ENCODE data around the gene MYO3B.

Gene MYO3B

GRCh38 chr2:170298115-170298514, 120.2 kb downstream of the MYO3B start:
- in situ Hi-C loops (cut with HindIII; ENCODE audit: low sequenced_read_pairs) = no loop called here

- in situ Hi-C loops (cut with HindIII; ENCODE audit: low sequenced_read_pairs) = no loop called here
Measured at GRCh38 chr2:170298861-170299429, 121.0 kb downstream of the MYO3B start.

GRCh38 chr2:170300993-170301392, 123.0 kb downstream of the MYO3B start:
- in situ Hi-C loops (cut with HindIII; ENCODE audit: low sequenced_read_pairs) = no loop called here

- in situ Hi-C loops (cut with HindIII; ENCODE audit: low sequenced_read_pairs) = no loop called here
Measured at GRCh38 chr2:170301626-170302025, 123.7 kb downstream of the MYO3B start.

- in situ Hi-C loops (cut with HindIII; ENCODE audit: low sequenced_read_pairs) = no loop called here
Measured at GRCh38 chr2:170305711-170306110, 127.8 kb downstream of the MYO3B start.

GRCh38 chr2:170306293-170306873, 128.4 kb downstream of the MYO3B start:
- in situ Hi-C loops (cut with HindIII; ENCODE audit: low sequenced_read_pairs) = no loop called here

GRCh38 chr2:170307052-170307451, 129.1 kb downstream of the MYO3B start:
- in situ Hi-C loops (cut with HindIII; ENCODE audit: low sequenced_read_pairs) = no loop called here

GRCh38 chr2:170307555-170308351, 129.8 kb downstream of the MYO3B start:
- in situ Hi-C loops (cut with HindIII; ENCODE audit: low sequenced_read_pairs) = no loop called here

- in situ Hi-C loops (cut with HindIII; ENCODE audit: low sequenced_read_pairs) = no loop called here
Measured at GRCh38 chr2:170310876-170311502, 133.0 kb downstream of the MYO3B start.

- in situ Hi-C loops (cut with HindIII; ENCODE audit: low sequenced_read_pairs) = no loop called here
Measured at GRCh38 chr2:170313347-170313991, 135.5 kb downstream of the MYO3B start.

GRCh38 chr2:170313992-170314348, 136.0 kb downstream of the MYO3B start:
- in situ Hi-C loops (cut with HindIII; ENCODE audit: low sequenced_read_pairs) = no loop called here

GRCh38 chr2:170314744-170315447, 136.9 kb downstream of the MYO3B start:
- in situ Hi-C loops (cut with HindIII; ENCODE audit: low sequenced_read_pairs) = no loop called here

GRCh38 chr2:170320948-170321347, 143.0 kb downstream of the MYO3B start:
- in situ Hi-C loops (cut with HindIII; ENCODE audit: low sequenced_read_pairs) = no loop called here

- in situ Hi-C loops (cut with HindIII; ENCODE audit: low sequenced_read_pairs) = no loop called here
Measured at GRCh38 chr2:170321526-170321925, 143.6 kb downstream of the MYO3B start.

- in situ Hi-C loops (cut with HindIII; ENCODE audit: low sequenced_read_pairs) = no loop called here
Measured at GRCh38 chr2:170322140-170322766, 144.3 kb downstream of the MYO3B start.

- in situ Hi-C loops (cut with HindIII; ENCODE audit: low sequenced_read_pairs) = no loop called here
Measured at GRCh38 chr2:170323743-170324142, 145.8 kb downstream of the MYO3B start.

- in situ Hi-C loops (cut with HindIII; ENCODE audit: low sequenced_read_pairs) = no loop called here
Measured at GRCh38 chr2:170324640-170325046, 146.7 kb downstream of the MYO3B start.

GRCh38 chr2:170330881-170331280, 152.9 kb downstream of the MYO3B start:
- in situ Hi-C loops (cut with HindIII; ENCODE audit: low sequenced_read_pairs) = no loop called here

GRCh38 chr2:170332676-170333402, 154.9 kb downstream of the MYO3B start:
- in situ Hi-C loops (cut with HindIII; ENCODE audit: low sequenced_read_pairs) = no loop called here

- in situ Hi-C loops (cut with HindIII; ENCODE audit: low sequenced_read_pairs) = no loop called here
Measured at GRCh38 chr2:170335351-170335750, 157.4 kb downstream of the MYO3B start.
